ENCODE measurements around the gene FNIP2. TPM values are rescaled to one million over a fixed set of nuclear protein-coding genes. Genes with fewer than 3 reads are reported as not detected.

FNIP2 gene
- polyA plus RNA-seq, 1 of the 3 experiments (the other 2 are of a cell fraction) = 0.97 TPM

- H3K27ac ChIP-seq (ENCODE audit: low read depth in 2 of 2, low read length in 1 of 2) = peak overlapping the region in 1 of 2 experiments; percentile 48; a peak in 2 of 4 replicates
- ChIA-PET POLR2A (interaction anchor here (0.6 kb wide), 1 partner anchor 34 kb away, joined by 3 read pairs; no protein-coding TSS in a partner anchor), CTCF (interaction anchor here (0.6 to 1.6 kb wide), 5 partner anchors 14 to 74 kb away, joined by 3 to 4 read pairs (median 3); partner anchors contain the start of gene FNIP2)
- no peaks in the 10 kb centered on the region for H3K9me2 ChIP-seq
- no peaks in the 10 kb centered on the region for H4K20me1 ChIP-seq (ENCODE audit: insufficient read depth)
- no peaks in the 10 kb centered on the region for H3K27me3 ChIP-seq (ENCODE audit: insufficient read depth)
- peak overlapping the region; percentile 21 for H3K4me2 ChIP-seq
- H3K9me3 ChIP-seq = no peaks in the 10 kb centered on the region
- 85% methylated on average over 4 of the region's 4 CpGs for WGBS (ENCODE audit: low lambda C conversion rate)
- H3K36me3 ChIP-seq (replicated peaks in 1 of 2; ENCODE audit: control insufficient read depth in 1 of 2, insufficient read depth in 2 of 2, low read length in 1 of 2) = no peaks in the 10 kb centered on the region
- H3K4me3 ChIP-seq (ENCODE audit: low read depth in 2 of 2, low read length in 1 of 2) = no peak overlapping the region
- peaks cover 15% of the 10 kb centered on the region for H3F3A ChIP-seq (replicated peaks; ENCODE audit: insufficient read depth)
- peak overlapping the region; percentile 15; the same call in 1 of the 2 replicates for H3K9ac ChIP-seq
- no peak for DNase-seq
- no peak overlapping the region for H2AFZ ChIP-seq (ENCODE audit: low read depth)
- H3K4me1 ChIP-seq (ENCODE audit: control insufficient read depth in 1 of 2, insufficient read depth in 2 of 2, low read depth in 1 of 2, low read length in 1 of 2) = peaks cover 17 to 33% of the 10 kb centered on the region in 2 experiments
- TF ChIP-seq GATA2 (CRISPR knock-in tag; IDR thresholded peaks at IDR 0.05) (0 out of 2 replicates have a peak, but pooled peaks have one; percentile 27), YY1 (IDR thresholded peaks at IDR 0.05; ENCODE audit: low read depth) (no peak)
- H3K79me2 ChIP-seq (ENCODE audit: insufficient read depth) = peaks cover 84% of the 10 kb centered on the region
These were observed 13.9 kb downstream of the FNIP2 start for GRCh38 chr4:158782551-158783360.

- peak overlapping the region; percentile 15; the same call in 1 of the 2 replicates for H3K4me2 ChIP-seq
- H3K79me2 ChIP-seq (ENCODE audit: insufficient read depth) = peaks cover 88% of the 10 kb centered on the region
- H3K9ac ChIP-seq = no peak overlapping the region
- H3F3A ChIP-seq (replicated peaks; ENCODE audit: insufficient read depth) = peaks cover 15% of the 10 kb centered on the region
- peak; percentile 29; the same call in 1 of the 2 replicates for TF ChIP-seq JUND (IDR thresholded peaks at IDR 0.05)
- peak; percentile 38; the same call in 1 of the 2 replicates for TF ChIP-seq FOSL2 (IDR thresholded peaks at IDR 0.05; ENCODE audit: borderline replicate concordance, low read depth)
- TF ChIP-seq RXRA (IDR thresholded peaks at IDR 0.05; ENCODE audit: borderline replicate concordance, low read depth) = no peak
- no peak; the same call in 1 of the 2 replicates for TF ChIP-seq TCF12 (IDR thresholded peaks at IDR 0.05)
- no peak for TF ChIP-seq ELF1 (IDR thresholded peaks at IDR 0.05)
- DNase-seq = no peak
- no peaks in the 10 kb centered on the region for H3K9me2 ChIP-seq
- H2AFZ ChIP-seq (ENCODE audit: low read depth) = no peak overlapping the region
- no peaks in the 10 kb centered on the region for H3K27me3 ChIP-seq (ENCODE audit: insufficient read depth)
- ChIA-PET CTCF (interaction anchor here (0.8 kb wide), 1 partner anchor 66 kb away, joined by 3 read pairs; no protein-coding TSS in a partner anchor), POLR2A (no interaction called here)
- H3K36me3 ChIP-seq (replicated peaks in 1 of 2; ENCODE audit: control insufficient read depth in 1 of 2, insufficient read depth in 2 of 2, low read length in 1 of 2) = no peaks in the 10 kb centered on the region
- WGBS (ENCODE audit: low lambda C conversion rate) = 54% methylated on average over 2 of the region's 2 CpGs
- no peaks in the 10 kb centered on the region for H4K20me1 ChIP-seq (ENCODE audit: insufficient read depth)
- no peak overlapping the region for H3K4me3 ChIP-seq (ENCODE audit: low read depth in 2 of 2, low read length in 1 of 2)
- H3K9me3 ChIP-seq = no peaks in the 10 kb centered on the region
- peaks cover 20 to 31% of the 10 kb centered on the region in 2 experiments for H3K4me1 ChIP-seq (ENCODE audit: control insufficient read depth in 1 of 2, insufficient read depth in 2 of 2, low read depth in 1 of 2, low read length in 1 of 2)
- H3K27ac ChIP-seq (ENCODE audit: low read depth in 2 of 2, low read length in 1 of 2) = peak overlapping the region in 1 of 2 experiments; percentile 48; a peak in 2 of 4 replicates
These were observed 15.0 kb downstream of the FNIP2 start for GRCh38 chr4:158783785-158784184.

- POLR2A ChIA-PET = no interaction called here
- TF ChIP-seq NRF1 (IDR thresholded peaks at IDR 0.05; ENCODE audit: low read depth, low read length) = no peak
- TF ChIP-seq USF2 (IDR thresholded peaks at IDR 0.05; ENCODE audit: borderline replicate concordance, low read depth, low read length) = no peak
- TF ChIP-seq MAX (IDR thresholded peaks at IDR 0.05; ENCODE audit: low read depth) = no peak
- TF ChIP-seq EP300 (IDR thresholded peaks at IDR 0.05; ENCODE audit: borderline replicate concordance in 1 of 2, low read depth in 1 of 2, low read length in 1 of 2) = no peak
- TF ChIP-seq FOXM1 (IDR thresholded peaks at IDR 0.05; ENCODE audit: low read depth) = no peak
- TF ChIP-seq REST (IDR thresholded peaks at IDR 0.05; ENCODE audit: low read depth, low read length) = no peak
- TF ChIP-seq PBX3 (IDR thresholded peaks at IDR 0.05) = no peak
- H3K9ac ChIP-seq = no peak overlapping the region
These were observed 16.9 kb downstream of the FNIP2 start for GRCh38 chr4:158785718-158786117.

More at GRCh38 chr4:158785718-158786117, 16.9 kb downstream of the FNIP2 start:
- 81% methylated on average over 1 of the region's 1 CpG for WGBS (ENCODE audit: low lambda C conversion rate)
- H3K4me2 ChIP-seq = peak overlapping the region; percentile 39; the same call in 1 of the 2 replicates
- H3K4me3 ChIP-seq (ENCODE audit: low read depth in 2 of 2, low read length in 1 of 2) = no peak overlapping the region
- H4K20me1 ChIP-seq (ENCODE audit: insufficient read depth) = no peaks in the 10 kb centered on the region
- CTCF ChIA-PET = no interaction called here
- peaks cover 91% of the 10 kb centered on the region for H3K79me2 ChIP-seq (ENCODE audit: insufficient read depth)
- no peaks in the 10 kb centered on the region for H3K36me3 ChIP-seq (replicated peaks in 1 of 2; ENCODE audit: control insufficient read depth in 1 of 2, insufficient read depth in 2 of 2, low read length in 1 of 2)
- peaks cover 15% of the 10 kb centered on the region for H3F3A ChIP-seq (replicated peaks; ENCODE audit: insufficient read depth)
- DNase-seq = no peak
- no peaks in the 10 kb centered on the region for H3K9me3 ChIP-seq
- no peak overlapping the region for H2AFZ ChIP-seq (ENCODE audit: low read depth)
- no peaks in the 10 kb centered on the region for H3K9me2 ChIP-seq
- H3K27me3 ChIP-seq (ENCODE audit: insufficient read depth) = no peaks in the 10 kb centered on the region
- peak overlapping the region in 1 of 2 experiments; percentile 11; a peak in 2 of 4 replicates for H3K27ac ChIP-seq (ENCODE audit: low read depth in 2 of 2, low read length in 1 of 2)
- H3K4me1 ChIP-seq (ENCODE audit: control insufficient read depth in 1 of 2, insufficient read depth in 2 of 2, low read depth in 1 of 2, low read length in 1 of 2) = peaks cover 21 to 30% of the 10 kb centered on the region in 2 experiments

Data from SK-N-SH (cell line).